Mesothelial cell of epicardium (in vitro differentiated cells): Measurements from ENCODE around the gene USH2A. TPM values are rescaled to one million over a fixed set of nuclear protein-coding genes. Genes with fewer than 3 reads are reported as not detected.

Source experiments
- DNase-seq, 2 experiments: peaks; one replicate each; pipeline ENCODE4 v3.0.0; 2021; ENCODE audit warnings: low spot score in 2 of 2; ENCODE audit not compliant: unreplicated experiment in 2 of 2
- H3K27ac Mint-ChIP-seq: 2 replicates; pipeline ENCODE4 v1.8.0; 2021; ENCODE audit warnings: mixed read lengths
- H3K27me3 Mint-ChIP-seq: 2 replicates; pipeline ENCODE4 v1.8.0; 2021; ENCODE audit warnings: low read depth, mixed read lengths
- H3K36me3 Mint-ChIP-seq: 2 replicates; pipeline ENCODE4 v1.8.0; 2021; ENCODE audit warnings: mixed read lengths
- H3K4me1 Mint-ChIP-seq: 2 replicates; pipeline ENCODE4 v1.8.0; 2021; ENCODE audit warnings: mixed read lengths
- H3K4me3 Mint-ChIP-seq: 2 replicates; pipeline ENCODE4 v1.8.0; 2021; ENCODE audit warnings: mild to moderate bottlenecking, moderate library complexity, mixed read lengths
- H3K9me3 Mint-ChIP-seq: 2 replicates; pipeline ENCODE4 v1.8.0; 2021; ENCODE audit warnings: mixed read lengths
- CTCF ChIP-seq: fragments of 200-600 bp; sonication (generic); IDR thresholded peaks from one replicate; pipeline ENCODE4 v1.5.0; 2021; ENCODE audit warnings: antibody characterized with exemption; ENCODE audit not compliant: unreplicated experiment
- total RNA-seq: library from RNA; stranded (reverse); gene quantifications from 3 replicates; pipeline ENCODE4 v1.2.1, GENCODE V29; 2021

USH2A gene
- total RNA-seq, 1 donor from 2014 or later = 0.02 TPM

- Mint-ChIP-seq H3K4me3 (no peak overlapping the region), H3K4me1 (no peaks in the 10 kb centered on the region), H3K27me3 (no peaks in the 10 kb centered on the region), H3K27ac (no peak overlapping the region), H3K9me3 (no peaks in the 10 kb centered on the region), H3K36me3 (no peaks in the 10 kb centered on the region)
- DNase-seq = no peak
- no peak for TF ChIP-seq CTCF
These were observed 336.6 kb downstream of the USH2A start for GRCh38 chr1:216086678-216087077.

GRCh38 chr1:216081445-216081844, 341.8 kb downstream of the USH2A start:
- DNase-seq = no peak
- H3K27me3 Mint-ChIP-seq = no peaks in the 10 kb centered on the region
- H3K4me1 Mint-ChIP-seq = peaks cover 5% of the 10 kb centered on the region
- H3K9me3 Mint-ChIP-seq = no peaks in the 10 kb centered on the region
- TF ChIP-seq CTCF = no peak
- no peak overlapping the region for H3K4me3 Mint-ChIP-seq
- H3K27ac Mint-ChIP-seq = no peak overlapping the region
- H3K36me3 Mint-ChIP-seq = no peaks in the 10 kb centered on the region

- no peak for DNase-seq
- H3K4me3 Mint-ChIP-seq = no peak overlapping the region
- no peak overlapping the region for H3K27ac Mint-ChIP-seq
- H3K36me3 Mint-ChIP-seq = no peaks in the 10 kb centered on the region
- H3K27me3 Mint-ChIP-seq = no peaks in the 10 kb centered on the region
- peaks cover 5% of the 10 kb centered on the region for H3K4me1 Mint-ChIP-seq
- TF ChIP-seq CTCF = no peak
- no peaks in the 10 kb centered on the region for H3K9me3 Mint-ChIP-seq
These were observed 346.5 kb downstream of the USH2A start for GRCh38 chr1:216076751-216077150.

GRCh38 chr1:216075339-216075738, 347.9 kb downstream of the USH2A start:
- Mint-ChIP-seq H3K27ac (no peak overlapping the region), H3K4me3 (no peak overlapping the region), H3K9me3 (no peaks in the 10 kb centered on the region), H3K36me3 (no peaks in the 10 kb centered on the region), H3K4me1 (peaks cover 5% of the 10 kb centered on the region), H3K27me3 (no peaks in the 10 kb centered on the region)
- no peak for DNase-seq
- no peak for TF ChIP-seq CTCF

- no peaks in the 10 kb centered on the region for H3K9me3 Mint-ChIP-seq
- TF ChIP-seq CTCF = no peak
- H3K36me3 Mint-ChIP-seq = no peaks in the 10 kb centered on the region
- H3K4me3 Mint-ChIP-seq = no peak overlapping the region
- H3K4me1 Mint-ChIP-seq = no peaks in the 10 kb centered on the region
- H3K27ac Mint-ChIP-seq = no peak overlapping the region
- no peaks in the 10 kb centered on the region for H3K27me3 Mint-ChIP-seq
- DNase-seq = no peak
These were observed 349.3 kb downstream of the USH2A start for GRCh38 chr1:216073793-216074595.
